Stimulated activated CD4-positive, alpha-beta T cell treated with anti-CD3 and anti-CD28 coated beads, TNF-alpha, amount 100 ng/mL, for 48 hours (primary cell): ENCODE data around the gene KCNK15.

ENCODE experiments used
- DNase-seq, 3 donors: peaks; one replicate each; pipeline ENCODE4 v3.0.0-alpha.2; 2020; ENCODE audit warnings: low read depth in 3 of 3

The KCNK15 gene

DNA sequence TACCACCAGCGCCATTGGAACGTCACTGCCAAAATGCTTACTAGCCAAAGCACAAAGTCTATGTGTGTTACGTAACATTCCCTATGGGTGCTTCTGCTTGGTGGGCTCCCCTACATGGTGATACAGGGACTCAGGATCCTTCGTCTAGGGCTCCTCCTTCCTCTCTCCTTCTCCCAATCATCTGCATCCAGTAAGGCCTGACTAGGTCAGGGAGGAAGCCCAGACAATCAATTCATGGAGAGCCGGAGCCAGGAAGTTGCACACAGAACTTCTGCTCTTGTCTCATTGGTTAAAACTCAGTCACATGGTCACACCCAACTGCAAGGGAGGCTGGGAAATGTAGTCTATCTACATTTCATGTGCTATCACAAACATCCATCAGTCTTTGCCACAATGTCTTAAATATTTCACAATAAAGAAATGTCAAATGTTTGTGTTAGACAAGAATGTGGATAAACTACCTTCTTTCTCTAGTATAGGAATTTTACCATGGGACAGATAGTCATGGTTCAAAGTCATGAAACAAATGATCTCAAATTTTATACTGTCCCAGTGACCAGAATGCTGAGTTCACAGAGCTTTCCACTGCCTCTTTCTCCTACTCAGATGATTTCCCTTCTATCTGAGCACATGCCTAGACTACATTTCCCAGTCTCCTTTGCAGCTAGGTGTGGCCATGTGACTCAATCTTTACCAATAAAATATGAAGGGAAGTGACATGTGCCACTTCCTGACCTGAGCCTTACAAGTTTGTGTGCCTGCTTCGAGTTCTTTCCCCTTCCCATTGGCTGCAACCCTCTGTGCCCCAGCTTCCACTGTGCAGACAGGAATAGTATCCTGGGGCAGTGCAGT lies 9.3 kb upstream of the KCNK15 start:
- DNase-seq, result no peak

DNA sequence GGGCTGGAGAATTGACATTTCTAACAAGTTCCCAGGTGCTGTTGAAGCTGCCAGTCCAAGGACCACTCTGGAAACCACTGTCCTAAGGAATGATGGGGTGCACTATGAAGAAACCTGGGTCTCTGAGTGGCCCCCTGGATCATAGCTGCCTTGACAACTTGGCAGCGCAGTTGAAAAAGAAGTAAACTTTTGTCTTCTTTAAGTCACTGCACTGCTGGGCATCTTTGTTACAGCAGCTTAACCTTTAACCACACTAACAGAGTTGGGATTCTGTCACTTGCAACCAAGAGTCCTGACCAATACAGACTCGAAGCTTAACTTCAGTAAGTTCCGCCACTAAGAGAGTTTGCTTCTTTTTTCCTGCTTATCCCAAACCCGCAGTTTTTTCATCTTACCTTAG lies 8.5 kb upstream of the KCNK15 start:
- no peak for DNase-seq

DNA sequence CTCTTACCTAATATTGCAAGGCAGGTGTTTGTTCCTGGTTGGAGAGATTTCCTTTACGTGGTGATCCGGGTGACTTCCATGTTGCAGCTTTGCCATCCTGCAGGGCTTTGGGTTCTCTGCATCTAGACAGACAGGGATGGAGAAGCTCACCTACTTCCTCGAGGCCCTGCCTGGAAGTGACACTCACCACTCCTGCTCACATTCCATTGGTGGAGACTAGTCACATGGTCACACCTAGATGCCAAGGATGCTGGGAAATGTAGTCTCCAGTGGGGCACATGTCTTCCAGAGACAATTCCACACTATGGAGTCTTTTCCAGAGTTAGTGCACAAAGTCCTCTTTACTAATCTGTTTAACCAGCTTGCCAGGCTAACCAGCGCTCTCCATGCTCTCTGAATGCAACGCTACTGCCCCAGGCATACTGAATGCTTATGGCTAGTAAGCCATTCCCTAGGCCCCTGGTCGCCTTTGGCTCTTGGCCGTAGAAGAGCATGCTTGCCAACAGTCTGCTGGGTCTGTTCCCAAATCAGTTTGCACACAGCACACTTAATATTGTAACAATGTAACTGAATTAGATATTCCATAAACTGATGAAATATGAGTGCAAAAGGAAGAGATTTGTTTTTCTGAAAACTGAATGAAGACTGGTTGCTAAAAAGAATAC lies 6.7 kb upstream of the KCNK15 start:
- peak; percentile 20 to 53 (median 30) for DNase-seq

DNA sequence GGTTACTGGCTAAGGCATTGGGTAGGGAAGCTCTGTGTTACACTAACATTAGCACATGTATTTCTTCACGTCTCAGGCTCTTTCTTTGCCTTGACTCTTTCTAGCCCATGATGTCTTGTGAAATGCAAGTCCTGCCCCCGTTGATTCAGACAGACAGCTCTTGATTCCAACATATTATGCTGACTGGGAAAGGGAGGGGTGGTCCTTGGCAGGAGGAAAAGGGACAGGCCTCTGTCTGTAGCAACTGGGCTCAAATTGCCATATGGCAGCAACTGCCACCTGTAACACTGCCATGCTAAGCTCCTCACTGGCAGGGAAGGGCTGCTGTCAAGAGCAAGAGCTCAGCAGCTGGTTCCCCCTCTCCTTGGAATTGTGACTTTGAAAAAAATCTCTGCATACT lies 5.7 kb upstream of the KCNK15 start:
- DNase-seq, result no peak

DNA sequence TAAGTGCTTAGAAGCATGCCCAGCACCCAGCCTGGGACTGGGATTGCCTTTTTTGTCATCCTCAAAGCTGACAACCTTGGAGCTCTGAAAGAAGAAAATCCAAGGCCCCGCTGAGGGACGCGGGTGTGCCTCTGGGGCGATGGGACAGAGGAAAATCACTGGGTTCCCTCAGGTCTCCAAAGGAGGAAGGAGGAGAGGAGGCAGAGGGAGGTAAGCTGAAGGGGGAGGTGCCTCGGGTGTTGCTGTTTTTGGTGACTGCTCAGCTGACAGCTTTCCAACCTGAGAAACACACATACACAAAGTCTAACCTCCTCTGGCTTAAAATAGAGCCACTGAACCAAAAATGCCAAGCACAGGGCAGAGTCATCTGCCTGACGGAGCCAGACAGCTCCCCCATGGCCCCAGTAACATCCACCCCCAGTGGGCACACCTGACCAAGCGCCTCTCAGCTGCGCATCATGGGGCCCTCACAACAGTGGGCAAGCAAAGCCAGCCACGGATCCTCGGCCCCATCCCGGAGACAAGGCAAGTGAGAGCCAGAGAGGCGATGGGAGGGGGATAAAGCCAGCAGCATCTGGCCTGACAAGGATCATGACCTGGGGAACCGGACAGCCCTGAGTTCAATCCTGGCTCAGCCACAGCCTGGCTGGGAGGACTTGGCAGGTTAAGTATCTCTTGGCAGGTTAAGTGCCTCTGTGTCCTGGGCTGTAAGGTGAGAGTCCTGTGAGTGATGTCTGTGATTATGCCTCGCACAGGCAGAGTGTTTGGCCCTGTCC lies 3.2 kb upstream of the KCNK15 start:
- no peak for DNase-seq

DNA sequence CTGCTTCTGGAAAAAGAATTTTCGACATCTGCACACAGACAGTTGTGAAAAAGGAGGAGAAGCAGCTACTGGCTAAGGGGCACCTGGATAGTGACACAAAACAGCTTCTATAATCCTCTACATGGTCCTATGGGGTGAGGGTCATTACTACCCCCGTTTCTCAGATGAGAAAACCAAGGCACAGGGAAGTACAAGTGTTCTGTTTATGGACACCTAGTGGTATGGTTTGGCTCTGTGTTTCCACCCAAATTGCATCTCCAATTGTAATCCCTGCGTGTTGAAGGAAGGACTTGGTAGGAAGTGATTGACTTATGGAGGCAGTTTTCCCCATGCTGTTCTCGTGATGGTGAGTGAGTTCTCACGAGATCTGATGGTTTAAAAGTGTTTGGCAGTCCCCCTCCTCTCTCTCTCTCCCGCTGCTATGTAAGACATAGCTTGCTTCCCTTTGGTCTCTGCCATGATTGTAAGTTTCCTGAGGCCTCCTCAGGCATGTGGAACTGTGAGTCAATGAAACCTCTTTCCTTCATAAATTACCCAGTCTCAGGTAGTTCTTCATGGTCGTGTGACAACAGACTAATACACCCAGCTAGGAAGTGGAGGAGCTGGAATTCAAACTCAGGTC lies 2.5 kb upstream of the KCNK15 start:
- DNase-seq, result no peak

DNA sequence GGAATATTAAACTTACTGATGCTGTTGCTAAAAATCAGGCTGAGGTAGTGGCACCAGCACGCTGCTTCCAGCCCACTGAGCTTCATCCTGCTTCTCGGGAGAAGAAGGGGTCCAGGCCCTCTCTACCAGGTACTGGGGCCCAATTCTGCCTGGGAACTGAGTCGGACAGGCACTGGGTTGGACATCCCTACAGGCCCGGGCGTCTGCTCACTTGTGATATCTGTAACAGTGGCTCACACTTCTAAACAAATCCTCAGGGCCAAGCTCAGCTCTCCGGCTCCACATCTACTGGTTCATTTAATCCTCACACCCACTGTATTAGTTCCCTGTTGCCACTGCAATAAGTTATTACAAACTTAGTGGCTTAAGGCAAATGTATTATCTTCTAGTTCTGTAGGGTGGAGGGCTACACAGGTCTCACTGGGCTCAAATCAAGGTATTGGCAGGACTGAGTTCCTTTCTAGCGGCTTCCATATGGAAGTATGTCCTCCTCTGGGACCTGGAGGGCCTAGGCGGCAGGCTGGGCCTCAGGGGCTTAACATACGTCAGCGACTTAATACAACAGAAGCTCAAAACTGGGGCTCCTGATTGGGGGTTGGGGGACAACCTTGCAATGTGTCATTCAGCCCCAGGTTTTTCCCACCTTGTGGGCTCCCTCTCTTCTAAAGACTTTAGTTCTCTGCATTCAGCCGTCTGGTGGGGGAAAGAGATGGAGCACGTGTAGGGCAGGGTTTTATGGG lies 1.6 kb upstream of the KCNK15 start:
- DNase-seq, result no peak

DNA sequence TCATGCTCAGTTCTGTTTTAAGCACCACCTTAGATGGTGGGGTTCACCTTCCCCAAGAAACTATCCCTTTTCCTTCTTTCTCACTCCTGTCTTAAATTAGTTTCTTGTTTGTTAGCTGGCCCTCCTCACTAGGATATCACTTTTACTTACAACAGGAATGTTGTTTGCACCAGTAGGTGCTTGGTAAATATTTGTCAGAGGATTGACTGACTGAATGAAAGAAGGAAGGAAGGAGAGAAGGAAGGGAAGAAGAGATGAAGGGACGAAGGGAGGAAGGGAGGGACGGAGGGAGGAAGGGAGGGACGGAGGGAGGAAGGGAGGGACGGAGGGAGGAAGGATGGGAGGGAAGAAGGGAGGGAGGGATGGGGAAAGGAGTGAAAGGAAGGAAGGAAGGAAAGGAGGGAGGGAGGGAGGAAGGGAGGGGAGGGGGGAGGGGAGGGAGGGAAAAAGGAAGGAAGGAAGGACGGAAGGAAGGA lies 505 bp upstream of the KCNK15 start:
- no peak for DNase-seq

DNA sequence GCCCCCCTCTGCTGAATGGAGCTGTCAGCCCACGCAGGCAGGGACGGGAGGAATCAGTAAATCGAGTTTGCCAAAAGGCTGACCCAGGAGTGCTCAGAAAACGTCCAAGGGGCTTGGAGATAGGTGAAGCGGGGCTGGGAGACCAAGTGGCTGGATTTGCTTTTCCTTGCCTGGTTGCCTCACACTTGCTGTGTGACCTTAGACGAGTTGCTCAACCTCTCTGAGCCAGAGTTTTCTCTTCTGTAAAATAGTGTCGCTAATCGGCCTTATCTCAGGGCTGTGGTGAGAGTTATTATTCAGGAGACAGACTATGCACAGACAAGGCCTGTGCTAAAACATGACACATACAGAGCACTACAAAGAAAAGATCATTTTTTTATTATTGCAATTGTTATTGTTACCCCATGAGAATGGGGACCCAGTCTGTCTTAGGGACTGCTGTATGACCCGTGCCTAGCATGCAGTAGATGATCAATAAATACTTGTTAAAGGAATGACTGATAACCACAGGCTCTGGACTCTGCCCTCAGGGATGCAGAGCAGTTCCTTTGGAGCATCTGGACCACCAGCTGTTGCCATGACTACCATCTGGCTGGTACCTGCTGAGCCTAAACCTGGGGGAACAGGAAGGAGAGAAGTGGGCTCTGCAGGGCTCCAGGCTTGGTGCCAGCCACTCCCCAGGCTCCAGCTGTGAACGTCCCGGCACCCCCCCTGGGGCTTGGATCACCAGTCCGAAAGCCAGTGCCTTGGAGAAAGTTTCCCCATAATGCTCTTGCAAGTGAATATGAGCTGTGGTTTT lies 901 bp downstream of the KCNK15 start:
- no peak for DNase-seq

DNA sequence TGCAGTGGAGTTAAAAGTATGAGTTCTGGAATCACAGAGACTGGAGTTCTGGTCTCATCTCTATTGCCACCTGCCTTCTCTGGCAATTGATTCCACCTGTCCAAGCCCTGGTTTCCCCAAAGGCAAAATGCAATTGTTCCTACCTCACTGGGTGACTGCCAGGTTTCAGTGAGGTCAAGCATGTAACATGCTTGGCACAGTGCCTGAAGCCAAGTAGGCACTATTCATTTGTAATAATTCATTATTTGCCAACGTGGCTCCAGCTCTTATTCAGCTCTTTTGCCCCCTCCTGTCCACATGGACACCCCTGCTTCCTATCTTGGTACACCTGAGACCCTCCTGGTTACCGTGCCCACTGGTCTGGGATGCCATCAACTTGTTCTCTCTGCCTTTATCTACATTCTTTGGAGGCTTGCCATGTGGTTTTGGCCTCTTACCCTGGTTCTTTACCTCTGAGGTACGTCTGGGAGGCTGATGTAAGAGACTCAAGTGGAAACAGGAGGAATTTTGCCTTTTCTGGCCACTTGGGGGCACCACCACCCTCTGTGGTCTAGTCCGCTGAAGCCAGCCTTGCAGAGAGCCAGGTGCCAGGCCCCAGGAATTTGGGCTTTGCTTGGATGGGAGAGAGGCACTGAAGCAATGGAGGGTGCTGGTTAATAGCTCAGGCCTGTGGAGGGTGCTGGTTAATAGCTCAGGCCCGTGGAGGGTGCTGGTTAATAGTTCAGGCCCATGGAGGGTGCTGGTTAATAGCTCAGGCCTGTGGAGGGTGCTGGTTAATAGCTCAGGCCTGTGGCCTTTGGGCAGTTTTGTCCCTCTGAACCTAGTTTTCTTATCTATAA lies 1.7 kb downstream of the KCNK15 start:
- peak; percentile 41 to 60 (median 41) for DNase-seq

DNA sequence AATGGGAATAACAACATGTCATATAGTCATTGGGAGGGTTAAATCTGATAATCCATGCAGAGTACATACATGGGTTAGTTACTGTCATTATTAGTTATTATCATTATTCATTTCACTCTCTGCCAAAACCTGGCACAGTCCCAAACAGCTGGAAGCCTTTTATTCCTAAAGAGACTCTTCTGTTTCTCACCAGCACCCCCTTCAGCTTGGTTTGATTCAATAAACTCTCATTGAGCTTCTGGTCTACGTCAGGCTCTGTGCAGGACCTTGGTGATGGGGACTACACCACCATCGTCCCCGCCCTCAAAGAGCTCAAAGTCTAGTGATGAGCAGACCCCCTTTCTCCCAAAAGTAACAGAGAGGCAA lies 2.3 kb downstream of the KCNK15 start:
- no peak for DNase-seq

DNA sequence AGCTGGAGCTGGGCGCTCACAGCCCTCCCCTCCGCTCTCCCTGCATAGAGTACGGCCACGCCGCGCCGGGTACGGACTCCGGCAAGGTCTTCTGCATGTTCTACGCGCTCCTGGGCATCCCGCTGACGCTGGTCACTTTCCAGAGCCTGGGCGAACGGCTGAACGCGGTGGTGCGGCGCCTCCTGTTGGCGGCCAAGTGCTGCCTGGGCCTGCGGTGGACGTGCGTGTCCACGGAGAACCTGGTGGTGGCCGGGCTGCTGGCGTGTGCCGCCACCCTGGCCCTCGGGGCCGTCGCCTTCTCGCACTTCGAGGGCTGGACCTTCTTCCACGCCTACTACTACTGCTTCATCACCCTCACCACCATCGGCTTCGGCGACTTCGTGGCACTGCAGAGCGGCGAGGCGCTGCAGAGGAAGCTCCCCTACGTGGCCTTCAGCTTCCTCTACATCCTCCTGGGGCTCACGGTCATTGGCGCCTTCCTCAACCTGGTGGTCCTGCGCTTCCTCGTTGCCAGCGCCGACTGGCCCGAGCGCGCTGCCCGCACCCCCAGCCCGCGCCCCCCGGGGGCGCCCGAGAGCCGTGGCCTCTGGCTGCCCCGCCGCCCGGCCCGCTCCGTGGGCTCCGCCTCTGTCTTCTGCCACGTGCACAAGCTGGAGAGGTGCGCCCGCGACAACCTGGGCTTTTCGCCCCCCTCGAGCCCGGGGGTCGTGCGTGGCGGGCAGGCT lies 4.6 kb downstream of the KCNK15 start:
- DNase-seq, result no peak

DNA sequence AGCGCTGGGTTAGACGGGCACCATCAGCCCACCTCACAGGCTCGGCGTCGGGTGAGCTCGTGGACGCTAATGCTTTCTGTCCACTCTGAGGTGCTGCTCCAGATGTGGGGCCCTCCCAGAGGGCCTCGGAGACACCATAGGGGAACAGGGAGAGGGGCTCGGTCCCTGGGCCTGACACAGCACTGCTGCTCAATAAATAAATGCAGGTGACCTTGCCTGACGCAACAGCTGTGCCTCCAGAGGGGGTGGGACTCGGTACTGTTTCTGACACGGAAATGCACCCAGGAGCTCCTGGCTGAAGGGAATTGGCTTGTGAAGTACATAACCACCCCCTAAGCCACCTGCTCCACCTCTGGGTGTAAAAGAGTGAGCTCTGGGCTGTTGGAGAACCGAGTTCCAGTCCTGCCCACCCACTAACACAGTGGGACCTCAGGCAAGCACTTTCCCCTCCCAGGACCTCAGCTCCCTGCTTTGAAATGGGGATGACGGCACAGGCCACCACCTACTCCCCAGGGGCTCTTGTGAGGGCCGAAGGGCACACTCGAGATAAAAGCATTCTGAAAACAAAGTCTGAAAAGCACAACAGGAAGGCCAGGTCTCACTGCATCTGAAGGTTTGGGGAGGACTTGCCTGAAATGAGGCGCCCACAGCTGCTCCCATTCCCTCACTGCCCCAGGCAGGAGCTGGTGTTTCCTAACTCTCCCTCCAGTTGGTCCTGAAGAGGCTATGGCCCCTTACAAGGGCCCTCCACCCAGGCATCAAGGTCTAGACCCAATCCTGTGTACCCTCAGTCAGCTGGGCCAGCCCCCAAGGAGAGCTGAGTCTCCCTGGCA lies 6.7 kb downstream of the KCNK15 start:
- no peak for DNase-seq

DNA sequence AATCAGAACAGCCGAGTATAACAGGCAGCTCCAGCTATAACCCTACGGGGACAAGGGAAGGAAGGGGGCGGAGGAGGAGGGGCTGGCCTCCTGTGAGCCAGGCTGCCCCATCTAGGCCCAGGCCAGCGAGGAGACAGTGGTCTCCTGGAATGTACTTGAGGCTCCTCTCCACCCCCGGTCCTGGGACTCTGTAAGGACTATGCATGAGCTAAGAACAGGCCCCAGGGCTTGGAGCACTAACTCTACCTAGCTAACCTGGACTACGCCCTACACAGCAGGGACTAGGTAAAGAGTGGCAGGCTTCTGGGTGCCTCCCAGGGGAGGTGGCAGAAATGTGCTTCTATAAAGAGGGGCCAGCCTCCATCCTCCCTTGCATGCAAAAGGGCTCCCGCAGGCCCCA lies 8.9 kb downstream of the KCNK15 start:
- no peak for DNase-seq

DNA sequence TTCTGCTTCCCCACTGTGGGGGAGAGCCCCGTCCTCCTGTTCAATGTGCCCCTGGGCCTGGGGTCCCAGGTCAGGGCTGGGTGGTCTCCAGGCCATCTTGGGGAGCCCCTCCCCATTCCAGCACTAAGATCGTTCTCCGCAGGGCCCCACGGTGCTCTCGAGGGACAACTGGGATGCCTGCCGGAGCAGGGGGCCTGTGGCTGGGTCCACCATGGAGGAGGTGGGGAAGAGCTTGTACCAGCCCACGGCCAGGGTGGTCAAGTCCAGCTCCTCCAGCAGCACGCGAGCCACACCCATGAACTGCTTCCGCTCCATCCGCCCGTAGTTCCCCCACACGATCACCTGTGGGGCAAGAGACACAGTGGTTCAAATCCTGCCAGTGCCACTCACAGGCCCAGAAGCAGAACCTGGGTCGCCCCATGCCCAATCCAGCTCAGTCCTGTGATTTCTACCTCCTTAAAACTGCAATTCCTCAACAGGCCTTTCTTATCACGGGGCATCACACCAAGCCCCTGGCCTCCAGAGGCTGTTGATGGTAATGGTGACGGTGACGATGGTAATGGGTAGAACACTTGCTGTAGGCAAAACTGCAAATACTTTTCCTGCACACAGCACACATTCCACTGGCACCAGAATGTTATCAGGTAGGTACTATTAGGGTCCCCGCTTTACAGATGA lies 10.5 kb downstream of the KCNK15 start:
- DNase-seq, result no peak

DNA sequence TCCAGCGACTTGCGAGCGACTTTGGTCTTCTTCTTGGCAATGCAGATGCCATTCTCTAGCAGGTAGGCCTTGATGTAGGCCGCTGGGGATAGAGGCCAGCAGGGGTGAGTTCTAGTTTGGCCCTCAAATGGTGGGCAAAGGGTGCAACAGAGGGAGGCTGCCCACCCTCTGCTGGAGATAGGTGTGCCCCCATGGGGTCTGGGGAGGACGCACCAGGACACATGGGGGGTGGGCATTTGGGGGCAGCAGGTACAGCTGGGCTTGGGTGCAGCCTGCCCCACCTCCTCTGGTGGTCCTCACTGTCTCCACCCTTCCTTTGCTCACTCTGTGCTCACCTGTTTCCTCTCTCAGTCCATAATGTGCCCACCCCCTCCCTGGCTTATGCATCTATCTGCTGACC lies 11.3 kb downstream of the KCNK15 start:
- DNase-seq, result no peak
